Erythroblast (primary cell): ENCODE measurements around the gene KPNB1.

Experiments used
- GATA1 ChIP-seq: IDR thresholded peaks from 2 replicates; pipeline ENCODE4 v1.6.1; 2011; ENCODE audit warnings: low read depth, mild to moderate bottlenecking, control low read depth, low read length, moderate library complexity
- POLR2A ChIP-seq: IDR thresholded peaks from 2 replicates; pipeline ENCODE4 v1.6.1; 2011; ENCODE audit warnings: mild to moderate bottlenecking, low read length

DNA sequence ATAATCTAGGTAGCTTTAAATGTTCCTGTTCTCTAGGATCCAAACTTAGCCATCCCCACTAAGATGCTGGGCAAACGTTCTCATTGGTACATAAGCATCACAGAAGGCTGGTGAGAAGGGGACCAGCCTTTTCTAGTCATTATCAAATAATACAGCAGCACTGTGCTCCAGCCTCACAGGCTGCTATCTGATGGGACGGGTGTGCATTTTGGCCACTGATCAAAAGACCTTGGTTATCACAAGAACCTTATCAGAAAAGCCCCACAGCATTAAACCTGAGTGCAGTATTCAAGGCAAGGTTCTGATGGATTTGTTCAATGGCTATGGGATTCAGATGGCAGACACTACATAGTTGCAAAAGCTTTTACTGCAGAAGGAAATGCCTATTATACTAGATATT is 19.1 kb upstream of the KPNB1 start:
- TF ChIP-seq POLR2A (no peak), GATA1 (no peak)
